ELF-1 (cell line): ENCODE data around the gene AKT3.
A peak's percentile ranks its signal among the peaks of the same experiment; 100 is the strongest.
"Not testable (repeated sequence)": the region's sequence is repeated elsewhere in the genome, so short reads cannot be mapped to it uniquely, and the experiment has no call there.

ENCODE experiments used
- DNase-seq: peaks from one replicate; pipeline ENCODE4 v3.0.0-alpha.2; 2016; ENCODE audit warnings: low read depth, low spot score

AKT3 gene

GRCh38 chr1:243786531-243786930 is 63.5 kb downstream of the AKT3 start:
- peak; percentile 24 for DNase-seq

- no peak for DNase-seq
Measured at GRCh38 chr1:243784506-243784905, 65.5 kb downstream of the AKT3 start.

DNA sequence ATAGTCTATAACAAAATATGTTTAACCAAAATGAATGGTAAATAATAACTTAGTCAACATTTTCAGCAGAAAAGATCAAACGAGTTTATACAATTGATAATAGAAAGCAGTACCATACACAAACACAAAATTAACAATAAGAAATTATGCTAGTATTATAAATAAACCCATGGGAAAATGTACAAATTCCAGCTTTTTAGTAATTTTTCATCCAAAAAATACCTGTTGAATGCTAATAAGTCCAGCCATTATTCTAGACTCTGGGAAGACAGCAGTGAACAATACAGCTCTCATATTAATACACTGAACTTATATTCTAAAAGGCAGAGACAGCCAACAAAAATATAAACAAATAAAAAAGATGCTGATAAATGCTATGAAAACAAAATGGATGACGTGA is 66.3 kb downstream of the AKT3 start:
- DNase-seq, result no peak

- not testable (repeated sequence) for DNase-seq
Measured at GRCh38 chr1:243772361-243773050, 77.5 kb downstream of the AKT3 start.

DNA sequence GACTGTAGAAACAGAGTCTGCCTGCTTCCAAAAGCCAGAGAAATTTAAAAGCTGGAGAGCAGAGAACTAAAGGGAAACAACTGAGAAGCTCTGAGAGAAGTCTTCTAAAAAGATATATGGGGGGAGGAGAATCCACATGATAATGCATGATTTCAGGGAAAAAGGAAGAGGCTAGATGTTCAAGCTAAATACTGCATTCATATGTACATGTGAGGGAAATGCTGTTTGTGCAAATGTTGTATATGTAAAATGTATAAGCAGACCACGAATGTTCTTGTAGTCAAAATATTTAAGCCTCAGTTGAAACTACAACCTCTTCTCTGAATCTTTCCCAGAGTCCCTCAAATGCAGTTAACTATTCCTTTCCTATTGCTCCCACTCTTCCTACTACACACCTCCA is 79.2 kb downstream of the AKT3 start:
- no peak for DNase-seq

DNA sequence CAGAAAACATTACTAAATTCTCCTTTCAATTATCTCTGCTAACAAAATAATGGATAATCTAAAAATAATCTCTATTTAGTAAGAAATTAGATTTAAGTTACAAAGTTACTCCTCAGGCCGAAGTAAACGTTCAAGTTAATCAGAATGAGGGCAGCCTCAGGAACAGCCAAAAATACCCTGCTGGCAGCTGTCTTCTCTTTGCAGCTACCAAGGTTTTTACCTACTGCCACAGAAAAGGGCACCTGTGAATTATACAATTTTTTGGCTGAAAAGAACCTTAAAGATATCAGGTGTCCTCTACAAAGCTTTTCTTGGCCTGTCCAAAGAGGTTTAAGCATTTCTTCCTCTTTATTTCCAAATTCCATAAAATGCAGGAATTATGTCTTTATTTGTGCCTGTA is 84.4 kb downstream of the AKT3 start:
- no peak for DNase-seq

DNA sequence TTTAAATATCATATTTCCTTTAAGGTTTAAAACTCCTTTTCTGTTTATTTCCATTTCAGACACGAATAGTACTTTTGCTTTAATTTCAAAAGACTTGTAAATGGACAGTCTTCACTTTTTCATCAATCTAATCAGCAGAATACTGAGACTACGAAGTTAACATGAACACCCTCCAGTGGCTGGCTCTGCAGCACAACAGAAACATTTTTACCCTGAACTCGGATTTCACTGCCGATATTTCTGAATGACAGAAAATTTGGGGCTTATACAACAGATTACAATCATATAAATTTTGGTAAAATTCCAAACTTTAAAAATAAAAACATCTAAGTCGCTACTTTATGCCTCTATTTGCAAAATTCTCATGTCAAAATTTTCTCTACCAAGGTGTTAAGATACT is 86.2 kb downstream of the AKT3 start:
- DNase-seq, result no peak

- no peak for DNase-seq
Measured at GRCh38 chr1:243758647-243759046, 91.4 kb downstream of the AKT3 start.

DNA sequence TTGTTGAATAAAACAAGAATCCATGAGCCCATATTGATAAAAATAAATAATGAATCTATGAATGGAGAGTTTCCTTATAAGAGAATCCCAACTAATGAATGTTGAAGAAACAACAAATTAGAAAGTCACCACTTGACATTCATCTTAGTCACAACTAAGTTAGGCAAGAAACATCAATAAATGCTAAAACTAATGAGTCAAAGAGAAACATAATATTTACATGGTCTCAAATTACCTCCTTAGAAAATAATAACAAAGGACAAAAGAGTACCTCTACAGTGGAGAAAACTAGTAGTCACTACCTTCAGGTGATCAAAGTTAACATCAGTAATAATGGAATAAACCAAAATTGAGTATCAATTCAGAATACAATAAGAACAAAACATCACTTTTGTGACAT is 93.5 kb downstream of the AKT3 start:
- no peak for DNase-seq

DNA sequence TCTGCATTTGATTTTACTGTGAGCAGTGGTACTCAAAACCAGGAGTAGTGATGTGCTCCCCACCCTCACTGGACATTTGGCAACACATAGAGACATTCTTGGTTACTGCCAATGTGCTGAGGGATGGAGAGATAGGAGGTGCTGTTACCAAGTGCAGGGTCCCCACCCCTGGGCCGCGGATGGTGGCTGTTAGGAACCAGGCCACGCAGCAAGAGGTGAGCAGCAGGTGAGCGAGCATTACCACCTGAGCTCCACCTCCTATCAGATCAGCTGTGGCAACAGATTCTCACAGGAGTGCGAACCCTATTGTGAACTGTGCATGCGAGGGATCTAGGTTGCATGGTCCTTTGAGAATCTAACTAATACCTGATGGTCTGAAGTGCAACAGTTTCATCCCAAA is 95.7 kb downstream of the AKT3 start:
- no peak for DNase-seq

- DNase-seq, result no peak
Measured at GRCh38 chr1:243751506-243751905, 98.5 kb downstream of the AKT3 start.

DNA sequence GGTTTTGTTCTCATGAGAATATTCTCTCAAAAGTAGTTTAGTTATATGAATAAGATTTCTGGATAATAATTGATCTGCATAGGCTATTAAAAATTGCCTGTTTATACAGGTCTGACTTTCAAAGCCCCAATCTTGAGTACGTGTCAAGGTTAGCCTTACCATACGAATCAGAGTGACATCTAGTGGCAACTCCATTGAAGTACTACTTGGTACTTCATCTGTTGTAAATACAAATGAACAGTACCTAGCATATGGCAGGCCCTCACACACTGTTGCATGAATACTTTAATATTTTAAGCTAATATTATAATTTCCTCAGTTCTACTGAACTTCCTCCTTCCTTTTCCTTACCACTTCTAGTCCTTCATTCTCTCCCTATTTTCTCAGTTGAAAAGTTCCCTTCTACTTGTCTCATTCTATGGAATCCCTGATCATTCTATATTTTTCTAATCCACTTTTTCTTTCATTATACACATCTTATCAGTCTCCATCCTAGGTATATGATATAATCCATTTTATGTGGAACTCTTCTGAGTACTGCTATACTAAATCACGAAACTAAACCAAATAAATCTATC is 101.2 kb downstream of the AKT3 start:
- DNase-seq, result no peak

DNA sequence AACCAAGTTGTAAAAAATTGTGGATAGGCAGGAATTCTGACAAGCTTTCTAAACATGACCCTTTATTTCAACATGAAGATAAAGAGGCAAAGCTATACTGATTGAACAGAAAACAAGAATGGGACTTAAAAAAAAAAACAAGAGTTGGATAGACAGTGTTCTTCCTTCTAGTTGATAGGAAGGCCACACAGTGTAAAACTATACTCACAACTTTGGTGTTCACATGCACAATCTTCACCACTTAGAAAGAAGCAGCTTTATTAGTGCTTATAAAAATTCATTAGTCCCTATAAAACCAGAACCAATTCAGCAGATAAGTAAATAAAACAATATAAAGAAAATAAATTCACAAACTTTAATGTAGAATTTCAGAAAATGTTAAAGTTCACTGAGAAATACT is 101.8 kb downstream of the AKT3 start:
- no peak for DNase-seq

DNA sequence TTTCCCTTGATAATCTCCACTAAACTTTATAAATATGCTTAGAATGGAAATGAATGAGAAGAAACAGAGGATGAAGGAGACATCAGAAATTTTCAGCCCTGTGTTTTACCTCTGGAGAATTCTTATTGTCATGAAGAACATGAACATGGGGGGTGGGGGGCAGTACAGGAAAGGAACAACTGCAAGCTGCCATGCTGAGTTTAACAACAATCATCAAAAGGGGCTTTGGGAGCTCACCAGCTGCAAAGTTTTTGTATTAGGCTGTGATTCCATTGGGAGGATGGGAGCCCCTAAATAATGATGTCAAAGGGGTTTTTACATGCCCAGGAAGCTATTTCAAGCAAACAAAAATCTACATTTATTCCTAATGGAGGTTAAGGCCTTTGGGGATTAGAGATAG is 103.3 kb downstream of the AKT3 start:
- DNase-seq, result no peak

DNA sequence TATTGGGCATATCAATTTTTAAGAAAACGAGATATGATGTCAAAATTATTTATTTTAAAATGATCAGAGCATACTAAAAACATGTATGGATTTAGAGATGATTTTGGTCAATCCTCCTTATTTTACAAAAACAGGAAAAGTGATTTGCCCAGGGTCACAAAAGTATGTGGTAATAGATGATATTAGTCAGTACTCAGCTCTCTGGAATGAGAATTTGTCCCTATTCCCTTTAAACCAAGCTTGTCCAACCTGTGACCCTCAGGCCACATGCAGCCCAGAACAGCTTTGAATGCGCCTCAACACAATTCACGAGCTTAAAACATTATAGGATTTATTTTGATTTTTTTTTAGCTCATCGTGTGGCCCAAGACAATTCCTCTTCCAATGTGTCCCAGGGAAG is 104.7 kb downstream of the AKT3 start:
- DNase-seq, result no peak

GRCh38 chr1:243742819-243743218 is 107.2 kb downstream of the AKT3 start:
- DNase-seq, result no peak

DNA sequence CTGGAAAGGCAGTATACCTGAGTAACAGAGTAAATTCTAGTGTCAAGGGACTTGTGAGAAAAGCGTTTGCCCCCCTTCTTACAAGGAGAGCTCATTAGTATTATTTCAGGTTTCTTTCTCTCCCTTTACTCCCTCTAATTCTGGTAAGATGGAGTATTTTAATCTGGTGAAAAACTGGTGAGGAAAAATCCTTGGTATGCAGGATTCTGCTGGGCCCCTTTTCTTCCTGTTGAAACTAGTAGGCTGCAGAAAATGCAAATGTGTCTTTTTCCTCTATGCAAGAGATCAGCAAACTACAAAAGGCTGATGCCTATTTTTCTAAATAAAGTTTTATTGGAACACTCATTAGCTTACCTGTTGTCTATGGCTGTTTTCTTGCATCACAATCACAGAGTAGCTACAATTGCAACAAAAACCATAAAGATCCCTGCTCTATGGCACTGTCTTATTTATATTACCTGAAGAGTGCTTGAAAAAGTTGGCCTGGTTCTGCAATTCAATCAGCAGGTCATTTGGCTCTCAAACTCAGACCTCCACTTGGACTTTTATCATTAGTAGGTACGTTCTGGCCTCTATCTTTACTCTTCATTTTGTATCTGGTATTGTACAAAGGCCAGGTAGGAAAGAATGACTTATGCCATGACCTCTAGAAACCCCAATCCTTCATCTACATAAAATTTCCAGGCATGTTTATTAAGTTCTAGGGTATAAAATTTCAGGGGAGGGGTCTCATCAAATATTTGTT is 109.6 kb downstream of the AKT3 start:
- no peak for DNase-seq

- no peak for DNase-seq
Measured at GRCh38 chr1:243739335-243740003, 110.6 kb downstream of the AKT3 start.

DNA sequence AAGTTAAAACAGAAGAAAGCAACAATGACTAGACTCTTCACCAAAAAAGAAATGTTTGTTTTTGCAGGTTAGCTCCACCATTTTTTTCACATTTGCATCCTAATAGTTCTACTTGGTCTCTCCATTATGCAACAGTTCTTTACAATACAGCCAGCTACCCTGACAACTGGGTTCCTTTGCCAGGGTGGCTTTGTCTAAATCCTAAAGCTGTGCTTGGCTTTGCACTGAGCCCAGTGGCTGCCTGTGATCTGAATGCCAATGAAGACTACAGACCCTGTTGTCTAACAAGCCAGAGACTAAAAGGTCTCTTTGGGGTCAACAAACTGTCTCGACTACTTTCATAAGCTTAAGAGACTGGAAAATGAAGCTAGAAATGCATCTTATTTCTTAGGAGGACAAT is 112.0 kb downstream of the AKT3 start:
- DNase-seq, result no peak

GRCh38 chr1:243735457-243735856 is 114.6 kb downstream of the AKT3 start:
- no peak for DNase-seq

DNA sequence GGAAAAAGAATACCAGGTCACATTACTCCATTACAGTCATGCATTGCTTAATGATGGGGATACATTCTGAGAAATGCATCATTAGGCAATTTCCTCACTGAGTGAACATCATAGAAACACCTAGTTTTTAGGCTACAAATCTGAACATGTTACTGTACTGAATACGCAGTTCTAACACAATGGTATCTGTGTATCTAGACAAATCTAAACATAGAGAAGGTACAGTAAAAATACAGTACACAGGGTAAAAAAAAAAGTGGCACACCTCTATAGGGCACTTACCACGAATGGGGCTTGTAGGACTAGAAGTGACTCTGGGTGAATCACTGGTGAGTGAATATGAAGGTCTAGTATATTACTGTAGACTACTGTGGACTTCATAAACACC is 115.7 kb downstream of the AKT3 start:
- DNase-seq, result no peak

GRCh38 chr1:243733670-243734307 is 116.3 kb downstream of the AKT3 start:
- DNase-seq, result no peak
